OCI-M2 (cell line): ENCODE results near the gene CFAP161.
"Not testable (repeated sequence)": the region's sequence is repeated elsewhere in the genome, so short reads cannot be mapped to it uniquely, and the experiment has no call there.

ENCODE experiments used
- DNase-seq: peaks from one replicate; lab custom pipeline; 2025; ENCODE audit not compliant: unreplicated experiment; lab: John Stamatoyannopoulos, UW

Gene CFAP161

GRCh38 chr15:81157195-81157938 is 23.3 kb downstream of the CFAP161 start:
- no peak for DNase-seq

- DNase-seq = no peak
Measured at GRCh38 chr15:81157939-81158223, 23.8 kb downstream of the CFAP161 start.

DNA sequence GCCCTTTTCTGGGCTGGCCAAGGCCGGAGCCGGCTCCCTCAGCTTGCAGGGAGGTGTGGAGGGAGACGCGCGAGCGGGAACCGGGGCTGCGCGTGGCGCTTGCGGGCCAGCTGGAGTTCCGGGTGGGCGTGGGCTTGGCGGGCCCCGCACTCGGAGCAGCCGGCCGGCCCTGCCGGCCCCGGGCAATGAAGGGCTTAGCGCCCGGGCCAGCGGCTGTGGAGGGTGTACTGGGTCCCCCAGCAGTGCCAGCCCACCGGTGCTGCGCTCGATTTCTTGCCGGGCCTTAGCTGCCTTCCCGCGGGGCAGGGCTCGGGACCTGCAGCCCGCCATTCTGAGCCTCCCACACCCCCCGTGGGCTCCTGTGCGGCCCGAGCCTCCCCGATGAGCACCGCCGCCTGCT is 24.5 kb downstream of the CFAP161 start:
- not testable (repeated sequence) for DNase-seq

- no peak for DNase-seq
Measured at GRCh38 chr15:81160312-81161159, 26.5 kb downstream of the CFAP161 start.

DNA sequence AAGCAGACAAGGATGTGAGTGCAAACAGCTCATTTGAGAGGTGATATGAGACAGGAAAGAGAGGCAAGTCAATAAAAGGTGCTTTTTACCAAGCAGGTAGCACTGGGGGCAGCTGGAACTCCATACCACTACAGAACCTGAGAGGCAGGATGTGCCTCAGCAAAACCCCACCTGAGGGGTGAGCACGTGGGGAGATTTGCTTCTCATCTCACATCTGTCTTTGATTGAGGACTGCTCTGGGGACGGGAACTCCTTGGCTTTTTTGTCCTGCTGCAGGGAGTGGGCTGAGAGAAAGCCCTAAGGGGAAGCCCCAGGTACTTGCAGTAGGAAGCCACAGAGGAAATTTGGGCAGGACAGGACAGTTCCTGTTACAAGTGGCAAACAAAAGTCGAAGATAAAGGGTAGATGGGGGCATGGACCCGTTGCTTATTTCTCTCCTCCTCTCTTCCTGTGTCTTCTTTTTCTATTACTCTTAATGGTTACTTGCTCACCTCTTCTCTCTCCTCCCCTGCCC is 27.1 kb downstream of the CFAP161 start:
- DNase-seq = no peak

DNA sequence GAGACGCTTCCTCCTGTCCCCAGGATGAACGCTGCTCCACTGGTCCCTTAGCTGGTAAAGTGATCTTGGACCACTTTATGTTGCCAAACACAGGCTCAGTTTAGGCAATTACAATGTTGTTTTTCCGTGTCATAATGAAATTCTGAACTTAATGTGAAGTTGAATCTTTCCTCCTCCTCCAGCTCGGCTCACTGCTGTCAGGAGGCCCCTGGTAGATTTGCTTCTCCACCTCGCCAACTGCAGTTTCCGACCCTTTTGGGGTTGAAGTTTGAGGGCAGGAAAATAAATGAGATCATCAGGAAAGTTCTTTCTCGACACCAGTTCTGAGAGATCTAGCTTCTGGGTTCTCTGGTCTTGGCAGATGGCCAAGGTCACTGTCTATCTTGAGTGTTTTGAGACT is 27.8 kb downstream of the CFAP161 start:
- no peak for DNase-seq

DNA sequence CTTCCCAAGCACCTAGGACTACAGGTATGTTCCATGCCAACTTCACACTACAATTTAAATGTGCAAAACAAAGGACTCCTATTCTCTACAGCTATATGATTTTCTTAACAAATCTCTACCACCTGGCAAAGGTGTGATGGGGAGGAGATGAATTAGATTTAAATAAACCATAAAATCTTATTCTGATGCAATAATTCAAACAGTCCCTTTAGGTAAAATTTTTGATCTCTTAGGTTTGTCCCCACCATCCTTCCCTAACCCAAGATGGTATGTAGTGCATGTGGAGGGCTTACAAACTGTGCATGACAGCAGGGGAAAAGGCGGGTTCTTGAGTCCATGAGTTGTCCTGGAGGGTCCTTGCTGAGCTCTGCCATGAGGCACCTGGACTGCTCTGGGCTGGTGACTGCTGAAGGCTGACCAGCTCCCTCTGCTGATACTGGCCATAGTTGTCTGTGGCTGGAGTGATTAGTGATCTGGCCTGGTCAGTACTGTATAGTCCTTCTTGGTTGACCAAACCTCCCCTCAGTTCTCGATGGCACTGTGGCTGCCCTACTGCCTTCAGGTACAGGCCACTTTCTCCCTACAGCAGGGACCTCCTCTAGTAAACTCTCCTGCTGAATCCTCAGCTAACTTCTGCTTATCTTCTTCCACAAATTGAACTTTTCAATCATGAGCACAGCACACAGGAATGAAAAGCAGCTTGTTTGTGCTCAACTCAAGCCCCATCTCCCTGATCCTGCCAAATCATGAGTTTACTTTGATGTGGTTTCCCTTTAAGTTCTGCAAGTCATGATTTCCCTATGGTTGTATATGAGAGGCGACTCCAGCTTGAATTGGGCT is 30.1 kb downstream of the CFAP161 start:
- no peak for DNase-seq

- no peak for DNase-seq
Measured at GRCh38 chr15:81165535-81165934, 31.5 kb downstream of the CFAP161 start.

GRCh38 chr15:81166636-81167305 is 32.7 kb downstream of the CFAP161 start:
- no peak for DNase-seq

DNA sequence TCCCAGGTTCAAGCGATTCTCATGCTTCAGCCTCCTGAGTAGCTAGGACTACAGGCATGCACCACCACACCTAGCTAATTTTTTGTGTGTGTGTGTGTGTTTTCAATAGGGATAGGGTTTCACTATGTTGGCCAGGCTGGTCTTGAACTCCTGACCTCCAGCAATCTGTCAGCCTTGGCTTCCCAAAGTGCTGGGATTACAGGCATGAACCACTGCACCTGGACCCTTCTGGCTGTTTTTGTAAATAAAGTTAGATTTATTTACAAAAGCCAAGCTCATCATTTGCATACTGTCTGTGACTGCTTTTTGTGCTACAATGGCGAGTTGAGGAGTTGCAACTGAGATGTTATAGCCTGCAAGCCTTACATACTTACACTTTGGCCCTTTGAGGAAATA is 34.1 kb downstream of the CFAP161 start:
- DNase-seq = no peak

DNA sequence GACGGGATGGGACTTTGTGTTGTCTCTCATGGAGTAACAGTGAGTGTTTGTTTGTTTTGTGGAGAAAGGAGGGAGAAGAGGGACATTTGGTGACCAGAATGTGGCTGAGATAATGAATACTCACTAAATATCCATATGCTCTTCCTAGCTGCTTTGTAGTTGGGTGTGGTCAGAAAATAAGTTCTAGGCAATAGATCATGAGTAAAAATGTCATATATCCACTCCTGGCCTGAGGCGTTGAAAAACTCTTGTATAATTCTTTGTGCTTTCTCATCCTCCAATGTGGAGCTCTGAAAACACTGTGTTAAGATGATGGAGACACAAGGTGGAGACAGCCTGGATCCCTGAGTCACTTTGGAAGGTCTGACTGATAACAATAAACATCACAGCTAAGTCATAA is 34.6 kb downstream of the CFAP161 start:
- no peak for DNase-seq

DNA sequence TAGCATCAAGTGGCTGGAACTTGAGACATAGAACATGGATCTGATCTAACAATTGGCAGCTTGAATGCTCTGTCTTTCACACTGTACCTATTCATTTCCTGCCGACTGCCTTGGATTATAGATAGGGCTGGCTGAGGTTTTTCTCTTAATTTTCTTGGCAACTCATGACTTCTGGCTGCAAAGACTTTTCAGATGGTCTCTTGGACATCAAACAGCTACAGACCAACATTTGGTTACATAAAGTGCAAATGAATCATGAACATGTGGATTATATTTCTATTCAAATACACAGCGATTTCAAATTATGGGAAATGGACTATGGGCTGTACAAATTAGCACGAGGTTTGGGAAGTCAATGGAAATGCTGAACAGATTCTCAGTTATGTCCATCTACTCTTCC is 36.4 kb downstream of the CFAP161 start:
- no peak for DNase-seq

- DNase-seq = no peak
Measured at GRCh38 chr15:81171286-81171685, 37.2 kb downstream of the CFAP161 start.

DNA sequence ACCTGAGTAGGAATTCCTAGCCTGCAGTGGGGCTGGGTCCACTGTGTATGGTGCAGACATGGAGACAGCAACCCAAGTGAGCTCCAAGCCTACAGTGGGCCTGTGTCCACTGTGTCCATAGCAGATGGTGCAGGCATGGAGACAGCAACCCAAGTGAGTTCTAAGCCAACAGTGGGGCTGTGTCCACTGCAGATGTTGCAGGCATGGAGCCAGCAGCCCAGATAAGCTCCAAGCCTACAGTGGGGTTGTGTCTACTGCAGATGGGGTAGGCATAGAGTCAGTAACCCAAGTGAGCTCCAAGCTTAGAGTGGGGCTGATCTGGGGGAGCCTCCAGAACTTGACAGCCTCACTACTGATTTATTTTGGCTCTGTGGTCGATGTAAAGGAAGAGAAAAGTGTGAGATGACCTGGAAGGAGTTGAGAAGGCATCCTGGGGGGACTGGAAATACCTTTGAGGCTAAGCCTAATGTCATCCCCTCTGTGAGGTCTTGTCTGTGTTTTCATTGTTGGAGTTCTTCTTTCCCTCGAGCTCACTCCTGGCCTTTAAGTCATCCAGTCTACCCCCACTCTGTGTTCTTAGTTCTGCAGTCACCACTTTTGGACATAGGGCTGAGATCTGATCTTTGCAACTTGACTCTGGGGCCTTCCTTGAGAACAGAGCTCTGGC is 40.2 kb downstream of the CFAP161 start:
- no peak for DNase-seq

- no peak for DNase-seq
Measured at GRCh38 chr15:81174792-81175327, 40.8 kb downstream of the CFAP161 start.

GRCh38 chr15:81175496-81175895 is 41.4 kb downstream of the CFAP161 start:
- no peak for DNase-seq

DNA sequence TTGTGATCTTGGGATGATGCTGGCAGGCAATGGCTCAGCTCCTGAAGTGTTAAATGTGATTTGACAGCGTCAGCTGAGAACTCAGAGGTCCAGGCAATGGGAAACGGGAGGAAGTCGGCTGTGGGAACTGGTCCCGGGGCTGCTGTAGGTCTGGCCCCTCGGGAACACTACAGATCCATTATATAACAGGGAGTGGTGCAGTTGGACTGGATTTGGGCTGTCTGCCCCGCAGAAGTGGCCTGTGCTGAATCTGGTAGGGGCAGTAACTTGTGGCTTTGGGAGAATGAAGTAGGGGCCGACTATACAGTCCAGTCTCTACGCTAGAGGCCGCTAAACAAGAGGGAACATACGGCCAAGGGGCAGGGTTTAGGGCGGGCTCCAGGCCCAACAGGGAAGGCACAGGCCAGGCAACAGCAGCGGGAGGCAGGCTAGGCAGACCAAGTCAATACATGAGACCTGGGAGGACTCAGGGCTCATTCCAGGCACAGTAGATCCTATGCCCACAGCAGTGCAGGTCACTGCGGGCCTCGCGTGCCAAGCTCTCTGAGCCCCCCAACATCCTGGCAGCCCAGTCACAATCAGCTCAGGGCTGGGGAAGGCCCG is 42.3 kb downstream of the CFAP161 start:
- DNase-seq = no peak

DNA sequence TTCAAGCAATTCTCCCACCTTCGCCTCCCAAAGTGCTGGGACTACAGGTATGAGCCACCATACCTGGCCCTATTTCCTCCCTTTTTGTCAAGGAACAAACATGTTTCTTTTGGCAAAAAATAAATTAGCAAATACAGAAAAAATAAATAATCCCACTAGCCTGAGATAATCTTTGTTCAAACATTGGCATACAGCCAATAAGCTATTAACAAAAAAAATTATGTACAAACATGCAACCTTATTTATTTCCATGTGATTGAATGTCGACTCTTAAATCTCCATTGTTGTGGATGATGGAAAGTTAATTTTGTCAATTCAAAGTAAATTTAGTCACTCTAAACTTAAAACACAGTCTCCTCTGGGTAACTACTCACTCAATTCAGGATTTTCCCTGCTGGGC is 44.3 kb downstream of the CFAP161 start:
- DNase-seq = no peak

GRCh38 chr15:81181220-81181619 is 47.1 kb downstream of the CFAP161 start:
- DNase-seq = no peak
